GM21381 (cell line): ENCODE results near the gene TMTC2.
"Not testable (repeated sequence)": the region's sequence is repeated elsewhere in the genome, so short reads cannot be mapped to it uniquely, and the experiment has no call there.

Experiments used
- ATAC-seq: cut with Tn5 transposase; IDR thresholded peaks from one replicate; pipeline ENCODE4 v1.9.1; 2021; ENCODE audit warnings: mild to moderate bottlenecking, moderate library complexity; ENCODE audit not compliant: unreplicated experiment

The TMTC2 gene

GRCh38 chr12:82783435-82783834, 96.7 kb downstream of the TMTC2 start:
- ATAC-seq = no peak

- no peak for ATAC-seq
Observed at GRCh38 chr12:82787016-82787415, 100.3 kb downstream of the TMTC2 start.

GRCh38 chr12:82788594-82788993, 101.9 kb downstream of the TMTC2 start:
- ATAC-seq = no peak

- no peak for ATAC-seq
Observed at GRCh38 chr12:82789674-82790073, 103.0 kb downstream of the TMTC2 start.

DNA sequence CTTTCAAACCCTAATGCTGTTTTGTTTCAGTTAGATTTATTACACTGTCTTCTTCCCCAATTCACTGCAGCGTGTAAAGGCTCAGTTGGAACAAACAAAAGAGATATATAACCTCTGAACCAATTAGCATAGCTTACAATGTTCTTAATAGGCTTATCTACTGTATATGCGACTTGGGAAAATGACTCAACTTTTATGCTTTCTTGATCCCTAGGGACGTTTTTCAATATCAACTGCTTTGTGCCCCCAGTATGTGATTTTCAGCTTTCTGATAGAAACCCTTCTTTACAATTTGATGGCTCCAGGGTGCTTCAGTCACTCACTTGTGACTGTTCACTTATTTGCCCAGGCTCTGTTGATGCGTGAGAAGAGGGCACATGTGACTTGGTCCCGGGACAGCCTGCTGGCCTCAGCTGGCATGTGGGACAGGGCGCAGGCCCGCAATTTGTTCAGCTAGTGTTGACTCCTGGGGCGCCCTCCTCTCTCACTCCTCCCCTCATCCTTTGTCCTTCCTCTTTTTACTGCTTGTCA, 107.1 kb downstream of the TMTC2 start:
- ATAC-seq = no peak

DNA sequence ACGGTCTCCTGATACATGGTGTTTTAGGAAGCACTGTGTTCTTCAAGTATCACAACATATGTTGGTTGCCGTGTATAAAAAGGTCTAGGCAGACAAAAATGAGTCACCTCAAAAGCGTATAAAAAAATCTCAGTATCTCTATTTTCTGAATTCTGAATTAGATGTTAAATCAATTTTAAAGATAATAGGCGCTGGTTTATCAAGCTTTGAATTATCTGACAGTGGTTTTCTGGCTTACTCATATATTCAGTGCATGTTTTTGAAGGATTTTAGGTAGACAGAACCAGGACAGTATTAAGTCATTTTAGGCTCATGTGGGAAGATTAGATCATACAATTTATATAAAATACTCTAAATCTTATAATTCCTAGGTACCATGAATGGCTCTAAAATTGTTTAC, 110.8 kb downstream of the TMTC2 start:
- ATAC-seq = no peak

GRCh38 chr12:82800185-82800584, 113.5 kb downstream of the TMTC2 start:
- no peak for ATAC-seq

GRCh38 chr12:82801951-82802610, 115.4 kb downstream of the TMTC2 start:
- no peak for ATAC-seq

- ATAC-seq = no peak
Observed at GRCh38 chr12:82803201-82803600, 116.5 kb downstream of the TMTC2 start.

DNA sequence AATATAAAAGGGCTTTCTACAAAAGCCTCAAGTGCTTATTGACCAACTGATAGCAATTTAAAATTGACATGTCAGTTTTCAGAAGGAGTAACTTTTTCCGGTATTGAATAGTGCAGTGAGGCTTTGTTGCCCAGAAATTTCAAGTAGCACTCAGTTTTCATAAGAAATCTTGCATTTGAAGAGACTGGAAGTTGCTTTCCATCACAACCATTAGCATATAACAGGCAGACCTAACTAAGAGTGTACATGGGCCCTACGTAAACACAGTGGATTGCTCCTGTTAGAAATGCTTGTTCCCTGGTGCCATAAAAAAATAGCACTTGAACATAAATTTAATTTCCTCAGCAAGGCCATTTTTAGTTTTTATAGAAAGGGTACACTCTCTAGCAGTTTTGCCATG, 117.9 kb downstream of the TMTC2 start:
- ATAC-seq = no peak

GRCh38 chr12:82805004-82805403, 118.3 kb downstream of the TMTC2 start:
- ATAC-seq = not testable (repeated sequence)

- ATAC-seq = no peak
Observed at GRCh38 chr12:82805812-82806497, 119.2 kb downstream of the TMTC2 start.

- no peak for ATAC-seq
Observed at GRCh38 chr12:82807132-82807737, 120.5 kb downstream of the TMTC2 start.

DNA sequence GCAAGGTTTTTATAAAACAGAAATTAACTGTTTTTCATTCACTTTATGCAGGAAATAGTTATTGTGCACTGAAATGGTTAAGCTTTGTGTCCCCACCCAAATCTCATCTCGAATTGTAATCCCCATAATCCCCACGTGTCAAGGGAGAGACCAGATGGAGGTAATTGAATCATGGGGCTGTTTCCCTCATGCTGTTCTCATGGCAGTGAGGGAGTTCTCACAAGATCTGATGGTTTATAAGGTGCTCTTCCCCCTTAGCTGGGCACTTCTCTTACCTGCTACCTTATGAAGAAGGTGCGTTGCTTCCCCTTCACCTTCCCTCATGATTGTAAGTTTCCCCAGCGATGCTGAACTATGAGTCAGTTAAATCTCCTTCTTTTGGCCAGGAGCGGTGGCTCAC, 123.9 kb downstream of the TMTC2 start:
- ATAC-seq = no peak

- no peak for ATAC-seq
Observed at GRCh38 chr12:82817368-82817767, 130.7 kb downstream of the TMTC2 start.

- ATAC-seq = no peak
Observed at GRCh38 chr12:82818271-82819035, 131.7 kb downstream of the TMTC2 start.

GRCh38 chr12:82826505-82826904, 139.8 kb downstream of the TMTC2 start:
- no peak for ATAC-seq

DNA sequence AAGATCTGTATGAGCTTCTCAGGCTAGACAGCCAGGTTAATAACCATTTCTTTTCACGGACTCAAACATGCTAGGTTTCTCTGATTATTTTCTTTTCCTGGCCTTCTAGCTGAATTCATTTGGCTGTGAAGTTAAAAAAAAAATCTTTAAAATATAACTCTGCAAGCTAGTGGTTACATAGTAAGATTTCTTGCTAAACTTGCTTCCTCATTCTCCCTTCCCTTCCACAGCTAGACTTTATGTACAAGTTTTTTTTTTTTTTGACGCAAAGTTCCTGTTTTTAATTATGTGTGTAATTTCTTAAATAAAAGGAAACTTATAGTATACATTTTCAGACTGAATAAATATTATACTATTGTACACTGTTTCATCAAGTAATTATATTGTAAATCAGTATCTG, 145.4 kb downstream of the TMTC2 start:
- no peak for ATAC-seq

GRCh38 chr12:82832981-82833380, 146.3 kb downstream of the TMTC2 start:
- ATAC-seq = no peak

GRCh38 chr12:82833481-82833880, 146.8 kb downstream of the TMTC2 start:
- no peak for ATAC-seq

DNA sequence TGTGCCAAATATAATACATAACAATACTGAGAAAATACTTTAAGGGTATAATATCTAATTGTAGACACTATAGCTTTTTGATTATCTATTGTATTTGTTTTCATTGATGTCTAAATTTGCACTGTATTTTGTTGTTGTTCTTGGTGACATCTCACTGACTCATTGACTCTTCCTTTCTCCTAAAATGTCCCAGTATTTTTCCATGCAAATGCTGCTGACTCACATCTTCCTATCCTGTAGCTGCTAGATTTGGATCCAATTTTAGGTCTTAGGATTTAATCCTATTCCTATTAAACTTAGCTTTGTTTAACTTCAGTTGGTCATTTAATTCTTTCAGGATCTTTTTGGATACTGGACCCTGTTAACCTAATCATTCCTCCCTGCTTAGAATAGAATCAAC, 148.5 kb downstream of the TMTC2 start:
- ATAC-seq = no peak
